GM12892 (cell line): Measurements from ENCODE around the gene KLF13.

Source experiments
- DNase-seq: peaks from one replicate; pipeline ENCODE4 v3.0.0; 2011; ENCODE audit not compliant: insufficient read length
- FAIRE-seq: peaks from 2 replicates; lab custom pipeline; 2011; peaks lifted over from hg19 to GRCh38; lab: Jason Lieb, UNC
- POLR2A ChIP-seq: IDR thresholded peaks from 2 replicates; pipeline ENCODE4 v1.6.1; 2011; ENCODE audit warnings: low read depth, low read length, control low read depth
- POLR2AphosphoS5 ChIP-seq: IDR thresholded peaks from 2 replicates; pipeline ENCODE4 v1.6.1; 2011; ENCODE audit warnings: low read depth, low read length, control low read depth
- TAF1 ChIP-seq: IDR thresholded peaks from 2 replicates; pipeline ENCODE4 v1.6.1; 2011; ENCODE audit warnings: low read depth, mild to moderate bottlenecking, control low read depth, low read length, borderline replicate concordance

KLF13 gene

GRCh38 chr15:31358163-31358562 lies 31.5 kb downstream of the KLF13 start:
- FAIRE-seq, result no peak
- DNase-seq, result no peak
- TF ChIP-seq TAF1 (no peak), POLR2AphosphoS5 (no peak), POLR2A (no peak)

DNA sequence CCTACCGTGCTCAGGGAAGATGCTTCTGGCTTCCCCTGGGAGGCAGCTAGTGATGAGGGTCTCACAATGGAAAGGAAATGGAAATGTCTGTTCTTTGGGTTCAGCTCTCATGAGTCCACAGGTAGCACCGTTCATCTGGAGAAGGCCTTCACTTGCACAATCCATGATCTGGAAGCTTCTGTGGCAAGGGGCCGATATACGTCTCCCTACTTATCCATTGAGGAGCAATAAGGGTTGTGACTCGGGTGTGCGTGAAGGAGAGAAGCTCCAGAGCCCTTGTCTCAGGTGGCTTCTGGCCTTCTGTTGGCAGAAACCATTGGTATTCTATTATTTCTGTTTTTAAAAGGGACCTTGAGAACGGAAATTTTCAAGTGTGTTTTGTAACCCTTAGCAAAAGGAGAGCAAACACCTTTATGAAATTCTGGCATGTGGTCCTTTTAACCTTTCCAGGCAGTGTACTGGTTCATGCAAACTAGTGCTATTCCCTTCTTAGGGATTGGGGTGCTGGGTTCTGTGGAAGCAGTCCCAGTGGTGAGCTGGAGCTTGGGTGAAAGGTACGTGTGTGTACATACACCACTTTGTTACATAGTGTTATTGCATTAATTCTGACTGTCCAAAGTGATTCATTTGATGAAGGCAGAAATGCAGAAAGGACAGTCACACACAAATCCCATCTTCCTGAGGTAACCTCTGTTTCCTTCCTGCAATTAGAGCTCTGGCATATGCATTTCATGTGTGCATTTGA lies 32.5 kb downstream of the KLF13 start:
- no peak for FAIRE-seq
- DNase-seq, result no peak
- no peak for TF ChIP-seq POLR2AphosphoS5
- TF ChIP-seq TAF1, result no peak
- TF ChIP-seq POLR2A, result no peak

DNA sequence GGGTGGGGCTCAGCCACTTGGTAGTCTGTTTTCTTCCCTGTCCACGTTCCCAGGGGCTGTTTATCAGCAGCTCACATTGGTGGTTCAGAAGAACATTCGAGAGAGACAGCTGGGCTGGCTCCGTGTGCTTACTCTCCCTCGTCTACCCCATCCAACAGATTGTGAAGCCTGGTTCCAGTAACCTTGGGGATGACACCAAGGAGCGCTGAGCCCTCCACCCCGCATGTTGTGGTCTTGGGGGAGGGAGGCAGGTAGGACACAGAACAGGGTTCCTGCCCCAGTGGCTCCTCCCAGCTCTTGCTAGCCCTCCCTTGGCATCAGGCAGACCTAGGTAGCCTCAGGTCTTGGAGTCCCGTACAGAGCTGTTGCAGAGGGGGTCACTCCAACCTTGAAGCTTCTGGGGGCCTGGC lies 33.1 kb downstream of the KLF13 start:
- DNase-seq (no peak), FAIRE-seq (peak; percentile 68)
- no peak for TF ChIP-seq POLR2AphosphoS5

- DNase-seq (no peak), FAIRE-seq (no peak)
- TF ChIP-seq POLR2AphosphoS5, result no peak
- TF ChIP-seq POLR2A, result no peak
- no peak for TF ChIP-seq TAF1
Measured at GRCh38 chr15:31360158-31360561, 33.5 kb downstream of the KLF13 start.

- FAIRE-seq (peak; percentile 92), DNase-seq (peak; percentile 75)
- TF ChIP-seq POLR2A (peak; percentile 38; the same call in 1 of the 2 replicates), TAF1 (no peak), POLR2AphosphoS5 (no peak)
Measured at GRCh38 chr15:31360843-31361763, 34.5 kb downstream of the KLF13 start.

- FAIRE-seq, result peak; percentile 24
- no peak for DNase-seq
- TF ChIP-seq TAF1 (no peak), POLR2A (no peak), POLR2AphosphoS5 (no peak)
Measured at GRCh38 chr15:31361764-31362515, 35.3 kb downstream of the KLF13 start.

DNA sequence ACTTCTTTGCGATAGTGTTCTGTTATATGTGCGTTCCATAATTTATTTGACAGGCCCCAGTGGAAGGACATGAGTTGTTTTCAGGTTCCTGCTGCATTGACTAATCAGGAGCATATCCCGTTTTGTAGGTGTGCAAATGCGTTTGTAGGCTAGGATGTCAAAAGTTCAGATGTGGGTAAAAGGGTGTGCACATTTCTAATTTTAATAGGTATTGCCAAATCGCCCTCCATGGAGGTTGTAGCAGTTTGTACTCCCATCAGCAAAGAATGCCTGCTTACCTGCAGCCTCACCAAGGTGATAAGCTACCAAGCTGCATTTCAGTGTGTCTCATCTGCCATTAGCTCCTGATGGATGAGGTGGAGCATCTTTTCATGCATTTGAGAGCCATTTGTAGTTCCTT lies 36.3 kb downstream of the KLF13 start:
- TF ChIP-seq POLR2AphosphoS5 (no peak), POLR2A (no peak), TAF1 (no peak)
- DNase-seq, result no peak

DNA sequence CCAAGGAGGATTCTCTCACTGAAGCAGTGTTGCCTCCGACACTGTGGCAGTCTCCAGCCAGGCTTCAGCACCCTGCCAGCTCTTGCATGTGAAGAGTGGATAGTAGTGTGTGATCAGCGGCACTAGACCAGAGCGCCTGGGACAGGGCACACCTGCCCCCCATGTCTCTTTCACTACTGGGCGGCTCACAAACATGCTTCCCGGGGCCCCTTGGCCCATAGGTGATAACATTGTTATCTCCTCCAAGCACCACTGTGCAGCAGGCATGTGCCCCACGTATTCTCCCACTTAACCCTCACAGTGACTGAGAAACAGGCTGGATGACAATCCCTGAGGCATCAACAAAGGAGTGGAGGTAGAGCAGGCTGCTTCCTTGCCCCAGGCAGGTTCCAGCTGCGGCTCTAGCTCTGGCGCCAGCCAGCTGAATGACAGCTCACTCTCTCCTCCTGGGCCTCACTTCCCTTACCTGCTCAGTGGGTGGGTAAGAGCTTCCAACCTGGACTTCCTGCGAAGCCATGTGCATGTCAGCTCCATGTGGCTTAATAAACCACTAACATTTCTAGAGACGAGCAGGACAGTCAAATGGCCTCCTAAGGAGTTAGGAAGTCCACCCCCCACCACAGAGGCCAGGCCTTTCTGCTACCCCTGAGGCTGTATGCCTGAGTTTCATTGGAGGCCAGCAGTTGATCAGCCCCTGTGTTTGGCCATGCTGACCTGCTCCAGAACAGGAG lies 37.8 kb downstream of the KLF13 start:
- DNase-seq (no peak), FAIRE-seq (no peak)
- TF ChIP-seq TAF1, result no peak
- TF ChIP-seq POLR2AphosphoS5, result no peak
- TF ChIP-seq POLR2A, result no peak

More for the DNA sequence above, 36.3 kb downstream of the KLF13 start:
- FAIRE-seq, result no peak

DNA sequence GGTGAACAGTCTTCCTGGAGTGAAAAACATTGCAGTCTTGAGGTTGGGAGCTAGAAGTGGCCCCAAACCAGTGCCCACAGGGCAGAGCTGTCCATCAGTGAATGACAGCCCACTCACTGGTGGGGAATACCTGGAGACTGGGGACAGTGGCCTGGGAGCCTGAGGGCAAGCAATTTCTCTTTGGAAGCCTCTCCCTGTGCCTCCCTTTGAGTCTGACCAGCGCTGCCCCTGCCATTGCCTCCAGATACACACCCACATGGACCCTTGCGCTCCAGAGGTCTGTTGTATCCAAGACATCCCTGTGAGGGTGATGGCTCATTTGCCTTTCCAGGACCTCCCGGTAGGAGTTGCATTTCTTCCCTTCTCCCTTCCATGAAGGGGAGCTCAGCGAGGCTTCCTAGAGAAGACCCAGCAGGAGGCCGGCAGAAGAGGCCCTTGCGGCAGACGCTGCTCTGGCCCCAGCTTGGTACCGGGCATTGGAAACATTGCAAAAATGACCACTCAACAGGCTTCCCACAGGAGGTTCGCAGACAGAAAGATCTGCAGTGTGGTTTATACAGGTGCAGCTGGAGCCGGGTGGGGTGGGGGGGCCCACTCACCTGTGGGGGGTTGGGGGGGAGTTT lies 38.5 kb downstream of the KLF13 start:
- DNase-seq (no peak), FAIRE-seq (no peak)
- TF ChIP-seq POLR2A (no peak), POLR2AphosphoS5 (no peak), TAF1 (no peak)

DNA sequence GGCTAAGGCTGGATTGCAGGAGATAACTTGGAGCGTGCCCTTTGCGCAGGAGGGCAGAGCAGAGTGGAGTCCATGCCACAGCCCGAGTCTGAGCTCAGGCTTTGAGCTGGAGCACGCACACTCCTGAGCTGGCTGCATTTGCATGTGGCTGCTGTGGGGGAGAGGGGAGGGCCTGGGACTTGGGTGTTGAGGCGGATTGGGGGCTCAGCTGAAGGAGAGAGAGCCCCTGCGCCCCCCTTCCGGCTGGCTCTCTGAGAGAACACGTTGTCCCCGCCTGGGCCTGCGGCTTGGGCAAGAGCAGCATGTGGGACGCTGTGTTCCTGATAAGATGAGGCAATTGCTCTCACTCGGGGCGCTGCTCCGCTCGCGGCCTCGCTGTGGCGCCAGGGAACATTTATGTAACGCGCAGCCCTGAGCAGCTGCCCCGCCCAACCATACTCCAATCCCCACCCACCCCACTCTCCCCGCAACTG lies 39.1 kb downstream of the KLF13 start:
- TF ChIP-seq POLR2AphosphoS5 (no peak), POLR2A (peak; percentile 48; the same call in 1 of the 2 replicates)
- FAIRE-seq (peak; percentile 90), DNase-seq (peak; percentile 69)
